ENCODE results near the gene MLLT3.

MLLT3 gene

GRCh38 chr9:20325008-20325407, 297.3 kb downstream of the MLLT3 start:
- no peak for DNase-seq

- no peak for DNase-seq
Observed at GRCh38 chr9:20322212-20322611, 300.1 kb downstream of the MLLT3 start.

- no peak for DNase-seq
Observed at GRCh38 chr9:20321423-20322082, 300.7 kb downstream of the MLLT3 start.

GRCh38 chr9:20320921-20321320, 301.4 kb downstream of the MLLT3 start:
- no peak for DNase-seq

GRCh38 chr9:20319641-20320337, 302.5 kb downstream of the MLLT3 start:
- peak; percentile 38 for DNase-seq

GRCh38 chr9:20319241-20319640, 303.1 kb downstream of the MLLT3 start:
- DNase-seq: no peak

GRCh38 chr9:20317701-20318100, 304.6 kb downstream of the MLLT3 start:
- DNase-seq: no peak

- DNase-seq: no peak
Observed at GRCh38 chr9:20316372-20316771, 305.9 kb downstream of the MLLT3 start.

- DNase-seq: no peak
Observed at GRCh38 chr9:20315677-20316076, 306.6 kb downstream of the MLLT3 start.

- DNase-seq: no peak
Observed at GRCh38 chr9:20314981-20315380, 307.3 kb downstream of the MLLT3 start.

- no peak for DNase-seq
Observed at GRCh38 chr9:20313415-20313814, 308.9 kb downstream of the MLLT3 start.

- no peak for DNase-seq
Observed at GRCh38 chr9:20312732-20313131, 309.6 kb downstream of the MLLT3 start.

- no peak for DNase-seq
Observed at GRCh38 chr9:20310024-20310423, 312.3 kb downstream of the MLLT3 start.

GRCh38 chr9:20309124-20309523, 313.2 kb downstream of the MLLT3 start:
- no peak for DNase-seq

- DNase-seq: no peak
Observed at GRCh38 chr9:20307621-20308020, 314.7 kb downstream of the MLLT3 start.

- DNase-seq: no peak
Observed at GRCh38 chr9:20305452-20305851, 316.8 kb downstream of the MLLT3 start.

GRCh38 chr9:20303996-20304395, 318.3 kb downstream of the MLLT3 start:
- no peak for DNase-seq

- no peak for DNase-seq
Observed at GRCh38 chr9:20303066-20303465, 319.2 kb downstream of the MLLT3 start.

- DNase-seq: no peak
Observed at GRCh38 chr9:20302197-20302596, 320.1 kb downstream of the MLLT3 start.

GRCh38 chr9:20300430-20301115, 321.7 kb downstream of the MLLT3 start:
- no peak for DNase-seq

GRCh38 chr9:20297646-20298084, 324.6 kb downstream of the MLLT3 start:
- DNase-seq: no peak

GRCh38 chr9:20295555-20295954, 326.7 kb downstream of the MLLT3 start:
- DNase-seq: no peak

GRCh38 chr9:20294046-20294750, 328.1 kb downstream of the MLLT3 start:
- no peak for DNase-seq

Data from NCI-H1105 treated with DMSO at 0.1 percent for 48 hours (cell line).